Endodermal cell (in vitro differentiated cells): ENCODE results near the gene PATL1. TPM values are rescaled to one million over a fixed set of nuclear protein-coding genes. Genes with fewer than 3 reads are reported as not detected.

Experiments
- DNase-seq: peaks from one replicate; pipeline ENCODE4 v3.0.0-alpha.2; 2017
- H3K27ac ChIP-seq: 2 replicates; pipeline ENCODE4 v1.5.1; 2013; ENCODE audit warnings: mild to moderate bottlenecking, low read depth, low read length, moderate library complexity
- H3K27me3 ChIP-seq: 2 replicates; pipeline ENCODE4 v1.6.1; 2013; ENCODE audit warnings: mild to moderate bottlenecking, low read length, moderate library complexity; ENCODE audit not compliant: insufficient read depth, control insufficient read depth, poor library complexity, severe bottlenecking
- H3K36me3 ChIP-seq: 2 replicates; pipeline ENCODE4 v1.7.0; 2013; ENCODE audit warnings: mild to moderate bottlenecking, low read length, moderate library complexity; ENCODE audit not compliant: control insufficient read depth, insufficient read depth
- H3K4me1 ChIP-seq: one replicate; pipeline ENCODE4 v1.7.0; 2013; ENCODE audit warnings: low read length; ENCODE audit not compliant: control insufficient read depth, insufficient read depth
- H3K4me3 ChIP-seq: 2 replicates; pipeline ENCODE4 v1.5.1; 2013; ENCODE audit warnings: mild to moderate bottlenecking, low read length, moderate library complexity
- H3K9ac ChIP-seq: 2 replicates; pipeline ENCODE4 v1.6.1; 2013; ENCODE audit warnings: mild to moderate bottlenecking, low read length, moderate library complexity; ENCODE audit not compliant: poor library complexity, severe bottlenecking; ENCODE audit errors: extremely low read depth
- H3K9me3 ChIP-seq: 2 replicates; pipeline ENCODE4 v1.6.1; 2013; ENCODE audit warnings: mild to moderate bottlenecking, low read length, moderate library complexity; ENCODE audit not compliant: control insufficient read depth
- H3K27ac Mint-ChIP-seq: 2 replicates; pipeline ENCODE4 v1.8.0; 2020; ENCODE audit warnings: mixed read lengths
- H3K27me3 Mint-ChIP-seq: 2 replicates; pipeline ENCODE4 v1.8.0; 2021; ENCODE audit warnings: mild to moderate bottlenecking, mixed read lengths; ENCODE audit not compliant: insufficient read depth
- H3K36me3 Mint-ChIP-seq: 2 replicates; pipeline ENCODE4 v1.8.0; 2020; ENCODE audit warnings: low read depth, mixed read lengths
- H3K4me1 Mint-ChIP-seq: 2 replicates; pipeline ENCODE4 v1.8.0; 2020; ENCODE audit warnings: mixed read lengths
- H3K4me3 Mint-ChIP-seq: 2 replicates; pipeline ENCODE4 v1.8.0; 2020; ENCODE audit warnings: mild to moderate bottlenecking, moderate library complexity, mixed read lengths
- H3K9me3 Mint-ChIP-seq: 2 replicates; pipeline ENCODE4 v1.8.0; 2020; ENCODE audit warnings: mild to moderate bottlenecking, mixed read lengths
- CTCF ChIP-seq: fragments of 200-600 bp; sonication (generic); conservative IDR thresholded peaks from 2 replicates; pipeline ENCODE4 v1.5.0; 2021; ENCODE audit warnings: antibody characterized with exemption, mild to moderate bottlenecking
- WGBS, 2 experiments: methylation state at CpG; one replicate each; pipeline versions ENCODE4 v1.1.5 to v1.1.7; 2013; ENCODE audit warnings: missing lambda C conversion rate in 2 of 2, mixed read lengths in 1 of 2; ENCODE audit not compliant: insufficient coverage in 1 of 2, insufficient read length in 1 of 2; 5-methylcytosine and 5-hydroxymethylcytosine counted together
- total RNA-seq, 2 donors: library from RNA; stranded (reverse); fragmentation: NEBNext Ultra II Directional in 1 of 2; extraction: Animal tissue kit (Norgen Biotek cat#: 25700) in 1 of 2; gene quantifications; 2 replicates in 1 of 2; 3 replicates in 1 of 2; pipeline ENCODE4 v1.2.1, GENCODE V29; 2021

Gene PATL1
- total RNA-seq, 2 donors from 2014 or later, result 41.0 to 45.7 TPM

- peaks cover 87% of the 10 kb centered on the region for H3K36me3 ChIP-seq
- H3K27me3 ChIP-seq, result no peaks in the 10 kb centered on the region
- no peaks in the 10 kb centered on the region for H3K27me3 Mint-ChIP-seq
- H3K4me1 ChIP-seq, result no peaks in the 10 kb centered on the region
- no peak overlapping the region for H3K27ac ChIP-seq
- no peaks in the 10 kb centered on the region for H3K9me3 Mint-ChIP-seq
- 89 to 92% methylated on average over 4 of the region's 4 CpGs for WGBS, 2 experiments
- TF ChIP-seq CTCF, result no peak
- no peak overlapping the region for H3K4me3 Mint-ChIP-seq
- no peak for DNase-seq
- no peak overlapping the region for H3K27ac Mint-ChIP-seq
- peaks cover 71% of the 10 kb centered on the region for H3K36me3 Mint-ChIP-seq
- no peaks in the 10 kb centered on the region for H3K9me3 ChIP-seq
- no peak overlapping the region for H3K4me3 ChIP-seq
- H3K4me1 Mint-ChIP-seq, result no peaks in the 10 kb centered on the region
- H3K9ac ChIP-seq, result no peak overlapping the region
These were observed 67.0 kb downstream of the PATL1 start for GRCh38 chr11:59601788-59602187.

GRCh38 chr11:59600636-59601035, 68.2 kb downstream of the PATL1 start:
- Histone ChIP-seq H3K27ac (no peak overlapping the region), H3K27me3 (no peaks in the 10 kb centered on the region), H3K9me3 (no peaks in the 10 kb centered on the region), H3K4me1 (no peaks in the 10 kb centered on the region), H3K9ac (no peak overlapping the region), H3K4me3 (no peak overlapping the region), H3K36me3 (peaks cover 85% of the 10 kb centered on the region)
- H3K36me3 Mint-ChIP-seq, result peaks cover 70% of the 10 kb centered on the region
- H3K27ac Mint-ChIP-seq, result no peak overlapping the region
- no peaks in the 10 kb centered on the region for H3K27me3 Mint-ChIP-seq
- H3K9me3 Mint-ChIP-seq, result no peaks in the 10 kb centered on the region
- TF ChIP-seq CTCF, result no peak
- H3K4me3 Mint-ChIP-seq, result no peak overlapping the region
- H3K4me1 Mint-ChIP-seq, result no peaks in the 10 kb centered on the region
- 95 to 100% methylated on average over 2 to 4 of the region's 4 CpGs for WGBS, 2 experiments
- DNase-seq, result no peak

GRCh38 chr11:59600234-59600633, 68.6 kb downstream of the PATL1 start:
- no peaks in the 10 kb centered on the region for H3K4me1 Mint-ChIP-seq
- H3K4me1 ChIP-seq, result no peaks in the 10 kb centered on the region
- peaks cover 72% of the 10 kb centered on the region for H3K36me3 Mint-ChIP-seq
- no peaks in the 10 kb centered on the region for H3K27me3 Mint-ChIP-seq
- no peaks in the 10 kb centered on the region for H3K27me3 ChIP-seq
- no peak overlapping the region for H3K27ac Mint-ChIP-seq
- no peak overlapping the region for H3K9ac ChIP-seq
- no peak for DNase-seq
- peaks cover 82% of the 10 kb centered on the region for H3K36me3 ChIP-seq
- H3K4me3 ChIP-seq, result no peak overlapping the region
- H3K9me3 Mint-ChIP-seq, result no peaks in the 10 kb centered on the region
- H3K4me3 Mint-ChIP-seq, result no peak overlapping the region
- WGBS, 2 experiments, result 98 to 100% methylated on average over 2 of the region's 2 CpGs
- H3K27ac ChIP-seq, result no peak overlapping the region
- no peak for TF ChIP-seq CTCF
- no peaks in the 10 kb centered on the region for H3K9me3 ChIP-seq
